Astrocyte of the spinal cord (primary cell): ENCODE data around the gene UBR3.

Experiments
- DNase-seq: peaks from one replicate; pipeline ENCODE4 v3.0.0; 2011; ENCODE audit warnings: low read depth, low spot score
- H3K4me3 ChIP-seq: 2 replicates; pipeline ENCODE4 v1.5.1; 2011; ENCODE audit warnings: low read depth, mild to moderate bottlenecking, low read length, moderate library complexity
- in situ Hi-C: cut with HindIII; loops from 2 replicates; pipeline ENCODE4 v1.10.0; 2017; ENCODE audit warnings: low sequenced_read_pairs
- TF ChIP-seq, protein P1 (sequence below): IDR thresholded peaks from 2 replicates; pipeline ENCODE4 v1.5.1; 2012; ENCODE audit warnings: low read depth, mild to moderate bottlenecking, low read length, inconsistent platforms

UBR3 gene

GRCh38 chr2:169963786-169964185 lies 136.5 kb downstream of the UBR3 start:
- TF ChIP-seq, protein P1, sequence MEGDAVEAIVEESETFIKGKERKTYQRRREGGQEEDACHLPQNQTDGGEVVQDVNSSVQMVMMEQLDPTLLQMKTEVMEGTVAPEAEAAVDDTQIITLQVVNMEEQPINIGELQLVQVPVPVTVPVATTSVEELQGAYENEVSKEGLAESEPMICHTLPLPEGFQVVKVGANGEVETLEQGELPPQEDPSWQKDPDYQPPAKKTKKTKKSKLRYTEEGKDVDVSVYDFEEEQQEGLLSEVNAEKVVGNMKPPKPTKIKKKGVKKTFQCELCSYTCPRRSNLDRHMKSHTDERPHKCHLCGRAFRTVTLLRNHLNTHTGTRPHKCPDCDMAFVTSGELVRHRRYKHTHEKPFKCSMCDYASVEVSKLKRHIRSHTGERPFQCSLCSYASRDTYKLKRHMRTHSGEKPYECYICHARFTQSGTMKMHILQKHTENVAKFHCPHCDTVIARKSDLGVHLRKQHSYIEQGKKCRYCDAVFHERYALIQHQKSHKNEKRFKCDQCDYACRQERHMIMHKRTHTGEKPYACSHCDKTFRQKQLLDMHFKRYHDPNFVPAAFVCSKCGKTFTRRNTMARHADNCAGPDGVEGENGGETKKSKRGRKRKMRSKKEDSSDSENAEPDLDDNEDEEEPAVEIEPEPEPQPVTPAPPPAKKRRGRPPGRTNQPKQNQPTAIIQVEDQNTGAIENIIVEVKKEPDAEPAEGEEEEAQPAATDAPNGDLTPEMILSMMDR: no peak
- DNase-seq: no peak
- H3K4me3 ChIP-seq: no peak overlapping the region
- in situ Hi-C loops: no loop called here

- no peak for DNase-seq
- H3K4me3 ChIP-seq: no peak overlapping the region
- TF ChIP-seq, protein P1: no peak
- in situ Hi-C loops: no loop called here
Measured at GRCh38 chr2:169964740-169965139, 137.5 kb downstream of the UBR3 start.

DNA sequence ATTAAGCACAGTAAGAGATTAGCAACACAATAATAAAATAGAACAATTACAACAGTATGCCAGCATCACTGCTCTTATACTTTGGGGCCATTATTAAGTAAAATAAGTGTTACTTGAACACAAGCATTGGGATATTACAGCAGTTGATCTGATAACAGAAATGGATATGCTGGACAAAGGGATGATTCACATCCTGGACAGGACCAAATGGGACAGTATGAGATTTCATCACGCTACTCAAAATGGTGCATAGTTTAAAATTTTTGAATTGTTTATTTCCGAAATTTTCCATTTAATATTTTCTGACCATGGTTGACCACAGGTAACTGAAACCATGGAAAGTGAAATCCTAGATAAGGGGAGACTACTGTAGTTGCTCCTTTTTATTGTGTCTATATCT lies 138.2 kb downstream of the UBR3 start:
- in situ Hi-C loops: no loop called here
- no peak for DNase-seq
- TF ChIP-seq, protein P1: no peak
- no peak overlapping the region for H3K4me3 ChIP-seq

DNA sequence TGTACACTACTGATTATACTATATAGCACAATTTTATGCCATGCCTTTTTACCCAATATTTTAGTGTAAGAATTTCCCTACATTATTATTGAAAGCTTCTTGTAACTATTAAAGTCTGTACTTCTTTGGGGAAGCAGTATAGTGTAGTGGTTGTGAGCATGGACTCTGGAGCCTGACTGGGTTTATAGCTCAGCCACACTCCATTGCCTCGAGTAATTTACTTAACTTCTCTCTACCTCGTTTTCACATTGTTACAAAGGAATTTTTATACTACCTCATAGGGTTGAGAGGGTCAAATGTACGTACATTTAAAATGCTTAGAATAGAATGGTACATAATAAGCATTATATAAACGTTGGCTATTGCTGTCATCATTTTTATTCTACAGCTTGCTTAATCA lies 139.2 kb downstream of the UBR3 start:
- TF ChIP-seq, protein P1: no peak
- H3K4me3 ChIP-seq: no peak overlapping the region
- DNase-seq: no peak
- in situ Hi-C loops: no loop called here

DNA sequence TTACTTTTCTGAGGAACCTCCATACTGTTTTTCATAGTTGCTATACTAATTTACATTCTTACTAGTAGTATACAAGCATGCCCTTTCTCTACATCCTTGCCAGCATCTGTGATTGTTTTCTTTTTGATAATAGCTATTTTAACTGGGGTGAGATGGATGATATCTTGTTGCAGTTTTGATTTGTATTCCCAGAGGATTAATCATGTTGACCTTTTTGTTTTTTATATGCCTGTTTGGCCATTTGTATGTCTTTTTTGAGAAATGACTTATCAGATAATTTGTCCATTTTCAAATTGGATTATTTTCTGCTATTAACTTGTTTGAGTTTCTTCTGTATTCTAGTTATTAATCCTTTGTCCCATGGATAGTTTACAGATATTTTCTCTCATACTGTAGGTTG lies 141.5 kb downstream of the UBR3 start:
- in situ Hi-C loops: no loop called here
- DNase-seq: no peak

DNA sequence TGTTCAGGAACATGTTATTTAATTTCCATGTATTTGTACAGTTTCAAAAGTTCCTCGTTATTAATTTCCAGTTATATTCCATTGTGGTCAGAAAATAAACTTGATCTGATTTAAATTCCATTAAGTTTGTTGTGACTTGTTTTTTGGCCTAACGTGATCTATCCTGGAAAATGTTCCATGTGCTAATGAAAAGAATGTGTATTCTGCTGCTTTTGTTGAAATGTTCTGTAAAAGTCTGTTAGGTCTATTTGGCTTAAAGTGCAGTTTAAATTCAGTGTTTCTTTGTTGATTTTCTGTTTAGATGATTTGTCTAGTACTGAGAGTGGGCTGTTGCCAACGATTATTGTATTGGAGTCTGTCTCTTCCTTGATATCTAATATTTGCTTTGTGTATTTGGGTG lies 148.0 kb downstream of the UBR3 start:
- H3K4me3 ChIP-seq: no peak overlapping the region
- in situ Hi-C loops: no loop called here
- no peak for DNase-seq
- TF ChIP-seq, protein P1: no peak

More for the DNA sequence above, 141.5 kb downstream of the UBR3 start:
- no peak overlapping the region for H3K4me3 ChIP-seq
- TF ChIP-seq, protein P1: no peak

- TF ChIP-seq, protein P1: no peak
- in situ Hi-C loops: no loop called here
- H3K4me3 ChIP-seq: no peak overlapping the region
- DNase-seq: no peak
Measured at GRCh38 chr2:169976335-169976851, 149.1 kb downstream of the UBR3 start.
